Esophagus muscularis mucosa (tissue), 4 donors: ENCODE data around the gene SERPINE2. TPM values are rescaled to one million over a fixed set of nuclear protein-coding genes. Genes with fewer than 3 reads are reported as not detected.

Experiments
- DNase-seq: peaks from one replicate; pipeline ENCODE4 v3.0.0-alpha.2; 2017; ENCODE audit errors: extremely low spot score
- H3K27ac ChIP-seq, 4 donors: fragments of 200-600 bp; sonication (generic); replicated peaks in 1 of 4; 1 replicate in 3 of 4; 2 replicates in 1 of 4; pipeline ENCODE4 v1.5.1; 2016 to 2019; ENCODE audit warnings: mild to moderate bottlenecking in 1 of 4
- H3K27me3 ChIP-seq, 4 donors: fragments of 200-600 bp; sonication (generic); one replicate each; pipeline versions ENCODE4 v1.5.1 to v1.6.0; 2016 to 2019
- H3K36me3 ChIP-seq, 4 donors: fragments of 200-600 bp; sonication (generic); one replicate each; pipeline ENCODE4 v1.5.1; 2016 to 2019
- H3K4me1 ChIP-seq, 4 donors: fragments of 200-600 bp; sonication (generic); one replicate each; pipeline ENCODE4 v1.5.1; 2016 to 2019
- H3K4me3 ChIP-seq, 4 donors: fragments of 200-600 bp; sonication (generic); 1 replicate in 2 of 4; 2 replicates in 2 of 4; pipeline ENCODE4 v1.5.1; 2016 to 2019; ENCODE audit warnings: mild to moderate bottlenecking in 4 of 4, moderate library complexity in 1 of 4
- H3K9me3 ChIP-seq, 4 donors: fragments of 200-600 bp; sonication (generic); 1 replicate in 3 of 4; 2 replicates in 1 of 4; pipeline ENCODE4 v1.5.1; 2016 to 2019
- EP300 ChIP-seq: sonication (generic); formaldehyde crosslinking; IDR thresholded peaks from one replicate; pipeline ENCODE4 v1.6.1; 2017; ENCODE audit warnings: antibody characterized with exemption
- POLR2A ChIP-seq: fragments of 450-650 bp; IDR thresholded peaks from one replicate; pipeline ENCODE4 v1.6.1; 2017; ENCODE audit warnings: antibody characterized with exemption, moderate library complexity, mild to moderate bottlenecking, low read depth
- POLR2AphosphoS5 ChIP-seq, 2 donors: sonication (generic); formaldehyde crosslinking; IDR thresholded peaks; one replicate each; pipeline ENCODE4 v1.6.1; 2017; ENCODE audit warnings: antibody characterized with exemption in 2 of 2
- WGBS: methylation state at CpG from one replicate; pipeline ENCODE4 v1.1.5; 2018; 5-methylcytosine and 5-hydroxymethylcytosine counted together
- intact Hi-C: fragments of 100-400 bp; cut with DNase I; formaldehyde crosslinking; loops from one replicate; pipeline ENCODE4 v1.15.1; 2023
- total RNA-seq, 4 donors: library from RNA; depleted of rRNA; stranded (reverse); fragments of >200 nt; gene quantifications; one replicate each; pipeline versions ENCODE4 v1.1.0 to v1.2.1, GENCODE V29; 2016
- TF ChIP-seq, protein P1 (sequence below), 3 experiments: fragments of 200-600 bp in 2 of 3; fragments of 450-650 bp in 1 of 3; sonication (generic) in 2 of 3; IDR thresholded peaks; one replicate each; pipeline ENCODE4 v1.5.1; 2017 to 2019; ENCODE audit warnings: antibody characterized with exemption in 3 of 3, mild to moderate bottlenecking in 2 of 3, moderate library complexity in 1 of 3

The SERPINE2 gene
- total RNA-seq, 4 donors from 2014 or later: 20.4 to 126 (median 42.1) TPM

DNA sequence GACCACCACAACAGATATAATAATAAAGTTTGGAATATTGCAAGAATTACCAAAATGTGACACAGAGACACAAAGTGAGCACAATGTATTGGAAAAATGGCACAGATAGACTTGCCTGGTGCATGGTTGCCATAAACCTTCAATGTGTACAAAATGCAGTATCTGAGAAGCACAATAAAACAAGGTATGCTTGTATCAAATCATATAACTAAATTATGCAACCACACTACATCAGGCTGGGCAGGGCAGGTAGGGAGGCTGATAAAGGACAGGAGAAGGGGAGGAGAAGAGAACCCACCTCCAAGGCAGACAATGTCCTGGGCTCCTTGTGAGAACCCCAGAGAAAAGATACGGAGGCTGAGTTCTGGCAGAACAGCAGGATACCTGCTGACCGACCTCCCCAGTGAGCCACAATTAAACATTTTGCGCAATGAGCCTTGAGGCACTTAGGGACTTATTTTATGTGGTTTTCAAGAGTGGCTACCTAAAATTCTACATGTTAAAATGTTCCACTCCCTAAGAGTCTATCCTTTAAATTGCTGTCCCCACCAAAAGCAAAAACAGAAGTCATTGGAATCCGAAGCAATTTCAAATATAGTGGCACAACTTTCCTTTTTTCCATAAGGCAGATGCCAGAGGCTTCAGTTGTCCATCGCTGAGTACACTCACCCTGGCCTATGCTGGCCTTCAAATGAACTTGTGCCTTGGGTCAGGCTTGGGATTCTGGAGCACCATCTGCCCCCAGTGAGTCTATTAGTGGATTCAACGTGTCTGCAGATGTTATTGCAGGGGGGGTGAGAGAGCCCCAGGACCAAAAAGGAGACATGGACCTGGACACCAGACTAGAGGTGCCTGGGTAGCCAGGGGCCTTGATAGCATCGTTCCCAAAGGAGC, 110.7 kb downstream of the SERPINE2 start:
- TF ChIP-seq, protein P1, sequence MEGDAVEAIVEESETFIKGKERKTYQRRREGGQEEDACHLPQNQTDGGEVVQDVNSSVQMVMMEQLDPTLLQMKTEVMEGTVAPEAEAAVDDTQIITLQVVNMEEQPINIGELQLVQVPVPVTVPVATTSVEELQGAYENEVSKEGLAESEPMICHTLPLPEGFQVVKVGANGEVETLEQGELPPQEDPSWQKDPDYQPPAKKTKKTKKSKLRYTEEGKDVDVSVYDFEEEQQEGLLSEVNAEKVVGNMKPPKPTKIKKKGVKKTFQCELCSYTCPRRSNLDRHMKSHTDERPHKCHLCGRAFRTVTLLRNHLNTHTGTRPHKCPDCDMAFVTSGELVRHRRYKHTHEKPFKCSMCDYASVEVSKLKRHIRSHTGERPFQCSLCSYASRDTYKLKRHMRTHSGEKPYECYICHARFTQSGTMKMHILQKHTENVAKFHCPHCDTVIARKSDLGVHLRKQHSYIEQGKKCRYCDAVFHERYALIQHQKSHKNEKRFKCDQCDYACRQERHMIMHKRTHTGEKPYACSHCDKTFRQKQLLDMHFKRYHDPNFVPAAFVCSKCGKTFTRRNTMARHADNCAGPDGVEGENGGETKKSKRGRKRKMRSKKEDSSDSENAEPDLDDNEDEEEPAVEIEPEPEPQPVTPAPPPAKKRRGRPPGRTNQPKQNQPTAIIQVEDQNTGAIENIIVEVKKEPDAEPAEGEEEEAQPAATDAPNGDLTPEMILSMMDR (IDR thresholded peaks at IDR 0.05): no peak
- no peak for TF ChIP-seq POLR2AphosphoS5 (IDR thresholded peaks at IDR 0.05)
- TF ChIP-seq POLR2A: no peak
- no peak for TF ChIP-seq EP300
- WGBS: 91% methylated on average over 7 of the region's 7 CpGs
- no peak overlapping the region for H3K4me3 ChIP-seq
- no peak for DNase-seq
- H3K27me3 ChIP-seq: no peaks in the 10 kb centered on the region
- no peaks in the 10 kb centered on the region for H3K36me3 ChIP-seq
- intact Hi-C loops: no loop called here
- H3K4me1 ChIP-seq: peaks cover 28 to 43% (median 33%) of the 10 kb centered on the region in 4 donors
- H3K9me3 ChIP-seq: peaks cover 0 to 9% (median 4%) of the 10 kb centered on the region in 4 donors
- H3K27ac ChIP-seq: no peak overlapping the region

DNA sequence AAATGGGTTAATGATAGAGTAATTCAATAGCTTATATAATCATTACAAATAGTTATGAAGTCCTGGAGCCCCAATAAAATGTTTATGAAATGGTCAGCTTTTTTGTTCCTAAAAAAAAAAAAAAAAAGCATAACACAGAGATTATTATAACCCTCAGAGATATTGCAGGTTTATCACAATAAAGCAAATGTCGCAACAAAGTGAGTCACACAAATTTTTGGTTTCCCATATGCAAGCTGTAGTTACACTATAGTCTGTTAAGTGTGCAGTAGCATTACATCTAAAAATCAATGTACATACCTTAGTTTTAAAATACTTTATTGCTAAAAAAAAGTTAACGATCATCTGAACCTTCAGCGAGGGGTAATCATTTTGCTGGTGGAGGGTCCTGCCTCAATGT, 114.0 kb downstream of the SERPINE2 start:
- intact Hi-C loops: no loop called here
- H3K4me3 ChIP-seq: no peak overlapping the region
- peaks cover 0 to 9% (median 4%) of the 10 kb centered on the region in 4 donors for H3K9me3 ChIP-seq
- H3K27me3 ChIP-seq: no peaks in the 10 kb centered on the region
- no peak for TF ChIP-seq EP300
- TF ChIP-seq, protein P1 (IDR thresholded peaks at IDR 0.05): no peak
- no peak for TF ChIP-seq POLR2A
- TF ChIP-seq POLR2AphosphoS5 (IDR thresholded peaks at IDR 0.05): no peak
- WGBS: 93% methylated on average over 3 of the region's 3 CpGs
- no peaks in the 10 kb centered on the region for H3K36me3 ChIP-seq
- no peak for DNase-seq
- peaks cover under 1 to 34% (median 6%) of the 10 kb centered on the region in 4 donors for H3K4me1 ChIP-seq
- H3K27ac ChIP-seq: no peak overlapping the region

Other genes starting within 250 kb of the SERPINE2 start
- 1 to 10 TPM in 2 of 4 donors, under 1 TPM in 2; 0.40 to 2.7 (median 0.85) TPM for gene AP1S3, start 201.7 kb downstream of the SERPINE2 start, total RNA-seq
- gene WDFY1, start 94.0 kb downstream of the SERPINE2 start, total RNA-seq: 10 to 100 TPM; 19.4 to 29.2 (median 24.7) TPM
- gene MRPL44, start 81.8 kb downstream of the SERPINE2 start, total RNA-seq: 10 to 100 TPM; 18.3 to 24.7 (median 19.6) TPM